CD4-positive, alpha-beta T cell treated with Interleukin-6 at 100 ng/mL for 8 hours (primary cell): Measurements from ENCODE around the gene OARD1.
A peak's percentile ranks its signal among the peaks of the same experiment; 100 is the strongest.

Experiments
- DNase-seq: peaks from one replicate; pipeline ENCODE4 v3.0.0-alpha.2; 2020; ENCODE audit warnings: mixed read lengths, low spot score

Gene OARD1

DNA sequence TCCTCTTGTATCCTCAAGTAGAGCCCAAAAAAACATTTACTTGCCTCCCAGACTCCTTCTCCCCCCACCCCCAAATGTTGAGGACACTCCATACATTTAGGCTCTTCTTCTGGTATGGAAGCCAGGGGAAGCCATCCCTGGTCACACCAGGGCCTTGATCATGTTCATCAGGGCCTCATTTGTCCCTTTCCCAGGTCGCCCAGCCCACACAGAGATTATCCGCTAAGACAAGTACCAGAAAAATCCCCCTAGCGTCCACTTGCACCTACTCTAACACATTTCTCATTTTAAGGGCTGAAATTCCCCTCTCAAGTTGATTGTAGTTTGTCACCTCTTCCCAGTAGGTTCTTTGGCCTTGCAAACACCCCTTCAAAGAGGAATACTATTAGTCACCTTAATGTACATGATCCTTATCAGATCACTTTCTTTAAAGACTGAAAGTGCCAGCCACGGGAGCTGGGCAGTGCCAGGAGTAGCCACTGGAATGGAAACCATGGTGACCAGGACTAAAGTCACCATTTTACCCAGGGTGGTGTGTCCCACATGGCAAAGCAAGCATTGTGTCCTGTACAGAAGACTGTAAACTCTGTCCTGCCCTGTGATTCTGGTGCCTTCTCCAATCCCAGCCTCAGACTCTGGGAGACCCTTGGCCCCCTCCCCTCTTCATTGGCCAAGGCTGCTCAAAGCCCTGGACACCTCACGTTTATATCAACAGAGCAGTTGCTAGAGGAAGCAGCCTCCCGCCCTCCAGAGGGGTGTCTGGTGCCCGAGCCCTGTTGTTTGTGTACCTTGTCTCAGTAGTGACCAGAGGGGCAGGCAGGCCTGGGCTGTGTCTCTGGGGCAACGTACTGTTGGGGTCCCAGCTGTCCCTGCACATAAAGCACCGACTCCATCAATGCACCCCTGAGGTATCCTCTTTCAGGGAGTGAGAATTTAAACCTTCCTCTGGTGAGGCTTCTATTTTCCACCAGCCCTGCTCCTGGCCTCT lies 24.1 kb downstream of the OARD1 start:
- DNase-seq = no peak

DNA sequence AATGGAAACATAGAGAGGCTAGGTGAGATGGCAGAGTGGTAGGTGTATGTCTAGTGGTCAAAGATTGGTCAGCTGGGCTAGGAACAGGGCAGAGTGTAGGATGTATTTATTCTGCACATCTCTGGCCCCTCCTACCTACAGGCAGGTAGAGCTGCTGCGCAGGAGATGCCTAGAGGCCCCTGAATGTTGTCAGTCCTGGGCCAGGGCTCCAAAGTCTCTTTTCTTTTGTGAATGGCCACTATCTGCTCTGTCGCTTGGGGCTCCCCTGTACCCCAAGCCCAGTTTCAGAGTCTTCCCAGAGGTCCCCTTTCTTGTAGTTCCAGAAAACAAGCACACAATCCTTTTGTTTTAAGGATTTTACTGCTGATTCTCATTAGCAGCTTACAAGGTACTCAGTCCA lies 24.9 kb downstream of the OARD1 start:
- DNase-seq = no peak

DNA sequence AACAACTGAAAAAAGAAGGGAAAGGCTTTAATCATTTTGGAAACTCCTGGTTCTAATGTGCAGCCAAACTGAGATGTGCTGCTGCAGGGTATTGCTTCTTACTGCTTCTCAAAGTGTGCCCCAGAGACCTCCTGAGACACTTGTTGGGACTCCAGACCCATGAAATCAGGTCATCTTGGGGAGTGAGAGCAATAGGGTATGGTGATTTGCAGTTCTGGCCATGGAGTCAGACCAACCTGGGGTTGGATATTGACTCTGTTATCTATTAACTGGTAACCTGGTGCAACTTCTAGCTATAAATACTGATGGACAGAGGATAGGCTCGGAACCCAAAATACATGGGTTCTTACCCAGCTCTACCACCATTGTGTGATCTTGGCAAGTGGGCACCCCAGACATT lies 26.1 kb downstream of the OARD1 start:
- no peak for DNase-seq

DNA sequence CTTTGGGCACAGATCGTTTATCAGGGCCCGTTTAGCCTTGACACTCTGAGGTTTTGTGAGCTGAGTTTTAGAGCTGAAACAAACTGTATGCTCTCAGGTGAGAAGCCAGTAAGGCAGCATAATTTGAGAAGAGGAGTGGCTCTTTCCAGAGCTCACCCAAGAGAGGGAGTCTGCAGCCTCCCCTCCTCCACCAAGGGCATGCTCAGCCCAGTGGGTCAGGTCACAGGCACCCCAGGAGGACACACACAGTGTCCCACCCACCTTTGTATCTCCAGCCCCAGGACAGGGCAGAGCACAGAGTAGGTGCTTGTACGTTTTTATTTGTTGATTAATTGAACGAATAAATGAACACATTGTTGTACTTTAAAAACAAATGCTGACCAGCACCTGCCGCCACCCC lies 26.5 kb downstream of the OARD1 start:
- DNase-seq = no peak

DNA sequence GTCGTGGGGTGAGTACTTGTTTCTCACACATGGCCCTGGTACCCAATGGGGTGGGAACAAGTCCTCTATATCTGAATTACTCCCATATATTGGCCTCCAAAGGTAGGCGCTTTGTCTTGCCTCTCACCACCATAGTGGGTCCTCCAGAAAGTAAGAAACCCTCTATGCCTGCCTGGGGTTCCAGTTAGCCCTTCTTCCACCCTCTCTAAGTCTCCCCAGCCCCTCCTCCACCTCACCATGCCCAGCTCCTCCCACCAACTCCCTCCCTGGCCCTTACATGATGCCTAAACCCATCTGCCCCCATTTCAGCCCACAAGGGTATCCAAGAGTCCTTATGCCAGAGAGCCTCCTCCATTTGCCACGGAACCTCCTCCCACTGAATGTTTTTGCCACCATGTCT lies 29.0 kb downstream of the OARD1 start:
- no peak for DNase-seq

DNA sequence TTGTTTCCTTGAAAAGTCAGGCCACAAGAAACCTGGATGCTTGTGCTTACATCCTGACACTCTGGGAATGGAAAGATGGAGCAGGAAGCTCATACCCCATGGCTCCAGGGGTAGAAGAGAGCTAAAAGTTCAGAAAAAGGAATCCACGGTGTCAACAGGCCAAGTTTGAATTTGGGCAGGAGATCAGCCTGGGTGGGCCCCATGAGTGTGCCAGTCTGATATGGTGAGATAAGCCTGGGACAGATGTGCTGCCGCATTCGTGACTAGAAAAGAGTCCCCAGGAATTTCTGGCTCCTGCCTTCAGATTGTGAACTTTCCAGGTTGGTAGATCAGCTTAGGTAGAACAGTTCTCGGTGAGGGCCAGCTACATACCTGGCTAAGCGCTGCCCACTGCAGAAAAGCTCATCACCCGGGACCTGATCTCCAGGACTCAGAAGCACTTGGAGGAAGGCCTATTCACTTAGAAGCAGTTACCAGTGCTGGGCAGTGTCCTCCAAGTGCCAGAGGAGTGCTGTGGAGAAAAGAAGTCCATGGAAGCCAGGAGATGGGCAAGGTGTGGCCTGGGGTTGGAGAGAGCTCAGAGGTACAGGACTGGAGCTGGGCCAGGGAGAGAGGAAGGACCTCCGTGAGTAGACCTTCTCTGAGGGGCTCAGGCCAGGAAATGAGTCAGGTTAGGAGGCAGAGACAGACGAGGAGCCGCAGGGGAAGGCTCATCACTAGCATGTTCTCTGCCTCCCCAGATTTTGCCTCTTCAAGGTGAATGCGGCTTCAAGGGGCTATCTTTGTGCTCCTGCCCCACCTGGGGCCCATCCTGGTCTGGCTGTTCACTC lies 29.7 kb downstream of the OARD1 start, which contains the start of gene TSPO2:
TSS of gene TSPO2 (plus strand) at position 242 of the 830 bp plus-strand sequence. CDS start at position 761, 519 bp downstream.
- DNase-seq = no peak

DNA sequence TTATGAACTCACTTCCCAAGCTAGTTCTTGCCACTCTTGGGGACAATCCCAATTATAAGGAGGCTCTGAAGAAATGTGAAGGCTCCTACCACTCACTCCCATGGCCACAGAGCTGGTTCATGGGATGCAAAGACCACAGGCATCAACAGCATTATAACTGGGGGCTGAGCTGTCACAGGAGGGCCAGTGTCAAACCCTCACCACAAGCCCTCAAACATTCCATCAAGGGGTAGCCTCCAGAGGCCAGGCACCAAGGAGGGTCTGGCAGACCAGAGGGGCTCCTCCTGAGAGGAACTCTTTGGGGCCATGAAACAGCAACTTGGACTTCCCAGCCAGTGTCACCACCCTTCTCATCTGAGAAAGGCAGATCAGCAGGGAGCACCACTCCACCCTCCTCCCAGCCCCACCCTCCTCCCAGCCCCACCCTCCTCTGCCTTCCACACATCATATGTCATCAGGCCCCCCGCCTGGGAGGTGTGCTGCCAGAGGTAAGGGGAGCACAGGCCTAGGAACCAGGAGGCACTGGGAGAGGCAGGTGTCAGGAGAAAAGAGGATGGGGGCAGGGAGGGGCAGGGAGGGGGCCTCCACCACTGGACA lies 31.1 kb downstream of the OARD1 start:
- DNase-seq = no peak

DNA sequence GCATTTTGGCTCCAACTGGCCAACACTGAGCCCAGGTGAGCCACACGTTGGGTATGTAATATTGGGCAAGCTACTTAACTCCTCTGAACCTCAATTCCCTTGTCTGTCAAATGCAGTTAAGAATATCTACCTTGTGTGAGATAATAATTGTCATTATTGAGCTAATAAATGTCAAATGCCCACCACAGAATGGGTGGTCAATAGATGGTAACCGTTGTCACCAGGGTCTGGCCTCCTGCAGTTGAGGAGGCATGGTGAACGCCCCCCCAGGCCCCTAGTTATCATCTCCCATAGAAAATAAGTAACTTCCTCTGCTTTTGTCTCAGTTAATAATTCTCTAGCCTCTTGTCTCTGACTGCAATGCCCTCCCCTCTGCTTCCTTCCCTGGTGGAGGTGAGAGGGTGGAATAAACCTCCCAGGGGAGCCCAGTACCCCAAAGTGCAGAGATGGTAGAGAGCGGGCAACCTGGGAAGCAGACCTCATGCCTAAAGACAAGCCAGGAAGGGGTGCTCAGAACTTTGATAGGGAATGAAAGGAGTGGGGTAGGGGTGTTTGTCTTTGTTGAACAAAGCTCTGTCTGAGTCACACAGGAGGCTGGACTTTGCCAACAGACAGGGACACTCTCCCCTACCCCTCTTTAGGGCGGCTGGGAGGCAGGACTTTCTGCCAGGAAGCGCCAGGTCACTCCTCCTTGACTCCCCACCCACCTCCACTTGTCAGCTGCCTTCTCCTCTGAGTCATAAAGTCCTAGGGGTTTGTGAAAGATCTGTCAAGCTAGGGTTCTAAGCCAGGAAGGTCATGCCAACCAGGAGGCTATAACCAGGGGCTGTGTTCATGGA lies 31.8 kb downstream of the OARD1 start:
- no peak for DNase-seq

DNA sequence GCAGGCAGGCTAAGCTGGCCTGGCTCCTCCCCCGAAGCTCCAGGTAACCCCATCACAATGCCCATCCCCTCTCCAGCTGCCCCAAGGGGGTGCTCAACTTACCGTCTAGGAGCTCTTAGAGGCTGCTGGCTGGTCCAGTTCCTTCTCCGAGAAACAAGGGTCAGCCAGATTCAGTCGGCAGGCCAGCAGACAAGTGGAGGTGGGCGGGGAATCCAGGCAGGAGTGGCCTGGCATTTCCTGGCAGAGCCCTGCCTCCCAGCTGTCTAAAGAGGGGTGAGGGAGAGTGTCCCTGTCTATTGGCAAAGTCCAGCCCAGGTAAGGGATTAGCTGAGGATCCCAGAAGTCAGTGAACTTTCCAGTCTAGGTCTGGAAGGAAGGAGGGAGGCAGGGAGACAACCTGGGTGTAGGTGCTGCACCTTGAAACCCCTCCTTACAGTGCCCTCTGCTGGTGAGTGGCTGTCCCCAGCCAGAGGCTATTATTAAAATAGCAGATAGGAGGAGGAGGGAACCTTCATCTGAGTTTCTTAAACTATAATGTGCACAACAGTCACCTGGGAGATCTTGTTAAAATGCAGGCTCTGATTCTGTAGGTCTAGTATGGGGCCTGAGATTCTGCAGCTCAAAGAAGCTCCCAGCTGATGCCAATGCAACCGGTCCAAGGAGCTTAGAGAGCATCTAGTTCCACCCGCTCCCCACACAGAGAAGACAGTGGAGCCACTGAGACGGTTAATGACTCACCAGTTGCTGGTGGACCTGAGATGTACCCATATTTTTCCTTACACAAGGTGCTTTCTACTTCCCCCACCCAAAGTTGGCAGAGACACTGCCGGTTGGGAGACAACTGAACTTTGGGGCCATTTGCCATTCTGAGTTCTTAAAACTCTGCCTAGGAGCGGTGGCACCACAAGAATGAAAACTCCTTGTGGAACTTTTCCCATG lies 32.8 kb downstream of the OARD1 start, which contains the start of gene UNC5CL:
TSS of gene UNC5CL (minus strand) at position 162 of the 939 bp plus-strand sequence. CDS start 4,147 bp downstream, outside the sequence.
- peak; percentile 46 for DNase-seq

DNA sequence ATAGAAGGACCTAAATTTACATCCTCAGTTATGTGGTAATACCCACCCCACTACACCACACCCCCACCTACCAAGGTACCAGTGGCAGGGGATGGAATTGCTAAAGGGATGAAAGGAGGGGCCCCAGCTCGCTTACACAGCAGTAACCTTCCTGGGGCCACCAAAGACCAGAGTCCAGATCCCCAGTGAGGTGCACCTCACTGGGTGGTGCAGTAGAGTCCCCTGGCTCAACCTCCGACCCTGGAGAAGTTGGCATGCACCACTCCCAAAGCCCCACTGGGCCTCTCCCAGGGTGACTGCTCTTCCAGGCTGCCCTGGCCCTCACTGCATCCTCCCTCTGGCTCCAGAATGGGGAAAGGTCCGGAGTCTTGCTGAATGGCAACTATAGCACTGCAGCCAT lies 34.0 kb downstream of the OARD1 start:
- DNase-seq = no peak

DNA sequence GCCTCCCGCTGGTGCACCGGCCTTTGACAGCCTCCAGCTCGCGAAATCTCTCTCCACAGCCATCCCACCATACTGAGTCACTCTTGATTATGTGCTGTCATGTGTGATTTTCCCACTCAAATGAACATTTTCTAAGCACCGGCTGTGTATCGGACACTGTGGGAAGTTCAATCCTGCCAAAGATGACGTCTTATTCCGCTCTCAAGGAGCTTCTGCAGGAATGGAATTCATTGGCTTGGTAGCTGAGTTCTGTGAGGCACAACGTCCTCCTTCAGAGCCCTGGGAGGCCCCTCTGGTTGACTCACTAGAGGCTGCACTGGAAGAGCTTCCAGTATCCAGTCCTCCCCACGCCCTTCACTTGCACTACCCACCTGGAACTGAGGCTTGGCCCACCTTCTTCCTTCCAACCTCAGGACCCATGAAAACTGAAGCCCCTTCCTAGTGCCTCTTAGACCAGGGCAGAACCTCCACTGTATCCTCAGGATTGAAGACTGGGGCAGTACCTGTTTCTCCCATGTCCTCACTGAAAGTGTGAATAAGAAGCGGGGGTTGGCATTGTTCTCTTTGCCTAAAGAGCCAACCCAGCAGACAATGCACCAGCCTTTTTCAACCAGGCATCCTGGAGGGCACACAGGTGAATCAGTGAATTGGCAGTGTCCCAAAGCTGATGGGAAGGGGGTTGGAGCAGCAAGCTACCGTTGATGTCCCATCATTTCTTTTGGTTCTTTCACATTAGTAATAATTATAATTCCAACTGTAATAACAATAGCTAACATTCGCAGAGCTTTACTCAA lies 34.9 kb downstream of the OARD1 start:
- no peak for DNase-seq

DNA sequence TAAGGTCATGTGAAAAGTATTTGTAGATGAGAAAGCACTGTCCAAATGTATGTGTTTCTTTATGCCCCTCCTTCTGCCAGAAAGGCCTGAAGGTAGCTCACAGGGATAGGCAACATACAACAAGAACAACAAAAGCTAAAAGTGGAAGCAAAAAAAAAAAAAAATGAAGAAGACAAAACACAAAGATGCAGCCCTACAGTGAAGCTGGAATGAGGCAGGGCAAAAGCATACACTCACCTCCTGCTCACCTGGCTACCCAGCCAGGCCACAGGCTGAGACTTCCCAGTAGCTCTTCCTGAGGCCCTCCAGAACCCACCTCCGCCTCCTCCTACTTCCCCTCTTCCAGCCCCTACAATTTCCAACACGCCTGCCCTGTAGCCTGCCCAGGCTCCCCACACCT lies 35.6 kb downstream of the OARD1 start:
- DNase-seq = no peak

DNA sequence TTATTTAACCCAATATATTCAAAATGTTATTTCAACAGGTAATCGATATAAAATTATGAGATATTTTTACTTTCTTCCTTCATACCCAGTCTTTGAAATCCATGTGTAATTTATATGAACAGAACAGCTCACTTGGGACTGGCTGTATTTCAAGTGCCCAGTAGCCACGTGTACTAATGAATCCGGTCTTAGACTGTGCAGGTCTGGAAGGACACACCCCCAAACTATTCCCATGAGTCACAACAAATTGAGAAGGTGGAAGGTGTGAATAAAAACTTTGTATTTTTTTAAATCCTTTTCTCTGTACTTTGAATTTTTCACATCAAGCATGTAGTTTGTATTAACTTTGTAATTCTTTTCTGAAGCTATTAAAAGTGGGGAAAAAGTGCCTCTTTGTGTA lies 36.0 kb downstream of the OARD1 start:
- no peak for DNase-seq

DNA sequence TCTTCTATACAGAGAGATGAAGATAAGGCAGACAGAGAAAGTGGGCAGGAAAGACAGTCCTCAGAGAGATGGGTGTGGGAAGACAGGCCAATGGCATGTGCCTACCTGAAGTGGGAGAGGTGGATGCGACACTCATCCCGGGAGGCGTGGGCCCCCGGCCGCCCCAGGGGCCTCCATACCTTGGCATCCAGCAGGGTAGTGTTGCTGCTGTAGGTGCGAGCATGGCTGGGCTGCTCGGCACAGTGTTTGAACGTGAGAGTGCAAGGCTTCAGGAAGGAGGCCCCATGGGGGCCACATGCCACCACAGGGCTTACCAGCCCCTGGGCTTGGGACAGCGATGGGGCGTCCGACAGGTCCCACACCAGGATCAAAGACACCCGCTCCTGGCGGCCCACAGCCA lies 38.4 kb downstream of the OARD1 start:
- DNase-seq = no peak

DNA sequence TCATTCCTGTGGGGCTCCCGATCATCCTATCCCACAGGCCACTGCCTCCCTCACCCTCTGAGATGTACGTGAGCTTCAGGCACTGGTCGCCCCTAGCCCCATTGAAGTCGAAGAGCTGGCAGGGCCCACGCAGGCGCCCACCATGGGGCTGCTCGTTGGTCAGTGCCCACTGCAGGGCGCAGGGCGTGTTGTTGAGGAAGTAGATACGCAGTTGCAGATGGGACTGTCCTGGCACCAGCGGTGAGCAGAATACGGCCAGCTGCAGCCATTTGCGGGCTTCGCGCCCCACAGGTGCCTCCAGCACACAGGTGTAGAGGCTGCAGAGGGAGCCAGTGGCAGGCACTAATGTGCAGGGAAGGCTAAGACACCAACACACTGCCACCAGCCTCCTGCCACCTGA lies 39.3 kb downstream of the OARD1 start:
- no peak for DNase-seq

DNA sequence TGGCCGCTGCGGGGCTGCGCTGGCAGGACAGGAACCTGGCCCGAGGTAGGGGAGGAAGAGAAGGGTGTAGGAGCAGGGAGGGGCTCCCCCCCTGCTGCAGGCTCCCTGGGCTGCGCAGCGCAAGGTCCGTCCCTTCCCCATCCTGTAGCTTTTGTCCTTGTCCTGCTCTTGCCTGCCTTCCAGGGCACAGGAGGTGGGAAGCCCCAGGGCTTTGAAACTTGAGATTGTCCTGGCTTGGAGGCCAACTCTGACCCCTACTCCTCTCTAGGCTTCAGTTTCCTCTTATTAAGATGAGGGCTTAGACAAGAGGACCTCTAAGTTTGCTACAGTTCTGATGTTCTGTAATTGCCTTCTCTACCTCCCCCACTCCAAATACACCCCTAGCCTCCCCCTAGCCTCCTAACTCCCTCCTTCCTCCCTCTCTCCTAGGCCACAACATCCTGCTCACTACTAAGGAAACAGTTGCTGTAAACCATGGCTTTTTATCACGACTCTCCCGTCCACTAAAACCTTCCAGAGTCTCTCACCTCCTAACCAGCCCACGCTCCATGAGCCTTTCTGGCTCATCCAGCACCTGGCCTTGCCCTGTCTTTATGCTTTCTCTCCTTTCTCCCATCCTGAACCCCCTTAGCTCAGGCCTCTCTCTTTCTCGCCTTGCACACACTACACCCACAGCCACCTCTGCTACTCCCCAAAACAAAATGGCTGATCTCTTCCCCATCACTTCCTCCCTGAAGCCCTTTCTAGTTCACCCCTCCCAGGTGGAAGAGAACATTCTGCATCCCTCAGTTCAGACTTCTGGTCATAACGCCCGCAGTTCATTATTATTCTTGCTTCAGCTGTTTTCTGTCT lies 43.4 kb downstream of the OARD1 start:
- no peak for DNase-seq

DNA sequence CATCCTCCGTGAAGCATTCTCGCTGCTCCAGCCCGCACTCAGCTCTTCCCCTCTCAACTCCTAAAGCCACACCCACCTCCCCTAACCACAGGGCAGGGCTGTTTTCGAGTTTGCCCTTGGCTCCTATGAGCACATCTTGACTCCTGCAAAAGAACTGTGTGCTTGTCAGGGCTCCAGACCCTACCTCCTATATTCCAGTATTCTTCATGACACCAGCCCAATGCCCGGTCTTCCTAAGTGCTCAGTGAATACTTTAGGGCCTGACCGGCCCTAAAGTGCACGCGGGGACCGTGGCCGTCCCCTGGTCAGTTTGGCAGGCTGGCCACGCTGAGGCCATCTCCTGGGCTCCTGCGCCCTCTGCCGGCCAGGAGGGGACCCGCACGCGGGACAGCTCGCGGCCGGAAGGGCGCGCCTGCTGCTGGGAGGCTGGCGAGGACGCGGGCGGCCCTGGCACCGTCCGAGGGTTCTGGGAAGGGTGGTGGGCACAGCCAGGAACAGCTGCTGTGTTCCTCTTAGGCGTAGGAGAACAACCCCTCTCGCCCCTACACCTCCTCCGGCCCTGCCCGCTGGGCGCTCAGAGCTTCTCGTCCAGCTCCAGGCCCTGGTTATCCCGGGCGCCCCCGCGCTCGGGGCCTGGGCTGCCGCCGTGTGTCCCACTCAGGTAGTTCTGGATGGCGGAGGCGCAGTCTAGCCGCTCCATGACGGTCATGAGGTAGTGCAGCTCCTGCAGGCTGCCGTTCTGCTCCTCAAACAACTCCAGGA lies 44.2 kb downstream of the OARD1 start:
- DNase-seq = peak; percentile 63

DNA sequence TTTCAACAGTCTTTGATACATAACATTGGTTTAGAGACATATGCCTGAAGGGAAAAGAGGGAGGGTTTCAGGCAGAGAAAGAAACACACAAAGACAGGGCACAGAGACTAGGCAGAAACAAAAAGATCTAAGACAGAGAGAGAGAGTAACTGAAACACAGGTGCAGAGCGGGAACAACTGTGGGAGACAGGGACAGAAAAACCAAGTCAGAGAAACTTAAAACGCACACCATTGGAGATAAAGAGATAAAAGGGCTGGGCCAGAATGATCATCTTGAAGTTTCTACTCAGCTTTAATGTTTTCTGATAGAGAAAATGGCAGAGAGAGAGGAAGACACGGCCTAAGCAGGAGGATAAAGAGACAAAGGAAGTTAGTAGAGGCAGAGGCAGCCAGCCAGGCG lies 44.9 kb downstream of the OARD1 start:
- DNase-seq = no peak
